Caco-2 (cell line): ENCODE results near the gene DHX38. TPM values are rescaled to one million over a fixed set of nuclear protein-coding genes. Genes with fewer than 3 reads are reported as not detected.

Experiments
- BruUV-seq: library from RNA; stranded (reverse); fragments of 400-500 nt; replicated peaks from 2 replicates; lab custom pipeline; 2021; lab: Mats Ljungman, UMichigan
- CTCF ChIA-PET: fragments of 300-600 bp; sonication (Branson Sonifier 250); formaldehyde crosslinking; loops from one replicate; lab custom pipeline; 2022; ENCODE audit warnings: antibody characterized with exemption; lab: Charles Lee
- POLR2A ChIA-PET: fragments of 300-600 bp; sonication (Branson Sonifier 250); formaldehyde crosslinking; loops from one replicate; lab custom pipeline; 2022; ENCODE audit warnings: antibody characterized with exemption; lab: Charles Lee
- DNase-seq, 2 experiments: peaks; one replicate each; pipeline versions ENCODE4 v3.0.0 to v3.0.0-alpha.2; 2020 to 2022
- H3K27me3 ChIP-seq: replicated peaks from 2 replicates; pipeline ENCODE4 v1.6.0; 2011; ENCODE audit warnings: low read length; ENCODE audit not compliant: control insufficient read depth, insufficient read depth
- H3K36me3 ChIP-seq: 2 replicates; pipeline ENCODE4 v1.5.1; 2011; ENCODE audit warnings: low read length; ENCODE audit not compliant: control insufficient read depth, insufficient read depth
- H3K4me1 ChIP-seq: fragments of 250-450 bp; sonication (Bioruptor Pico); 2 replicates; pipeline ENCODE4 v1.5.1; 2020; ENCODE audit warnings: mild to moderate bottlenecking
- H3K4me3 ChIP-seq: 2 replicates; pipeline ENCODE4 v1.5.1; 2011; ENCODE audit warnings: low read depth, mild to moderate bottlenecking, control low read depth, low read length
- H3K9me3 ChIP-seq: fragments of 250-450 bp; sonication (Bioruptor Pico); 2 replicates; pipeline ENCODE4 v1.5.1; 2020; ENCODE audit warnings: mild to moderate bottlenecking, moderate library complexity
- H3K27ac Mint-ChIP-seq: one replicate; pipeline ENCODE4 v1.8.0; 2022; ENCODE audit warnings: mixed read lengths; ENCODE audit not compliant: unreplicated experiment
- H3K27me3 Mint-ChIP-seq: one replicate; pipeline ENCODE4 v1.8.0; 2022; ENCODE audit warnings: mixed read lengths; ENCODE audit not compliant: insufficient read depth, unreplicated experiment
- H3K36me3 Mint-ChIP-seq: one replicate; pipeline ENCODE4 v1.8.0; 2022; ENCODE audit warnings: mild to moderate bottlenecking, mixed read lengths; ENCODE audit not compliant: insufficient read depth, unreplicated experiment
- H3K4me1 Mint-ChIP-seq: one replicate; pipeline ENCODE4 v1.8.0; 2022; ENCODE audit warnings: low read depth, mixed read lengths; ENCODE audit not compliant: unreplicated experiment
- H3K4me3 Mint-ChIP-seq: one replicate; pipeline ENCODE4 v1.8.0; 2022; ENCODE audit warnings: mild to moderate bottlenecking, moderate library complexity, mixed read lengths; ENCODE audit not compliant: unreplicated experiment
- H3K9me3 Mint-ChIP-seq: one replicate; pipeline ENCODE4 v1.8.0; 2022; ENCODE audit warnings: mixed read lengths; ENCODE audit not compliant: unreplicated experiment
- CTCF ChIP-seq, 2 experiments: fragments of 200-600 bp in 1 of 2; IDR thresholded peaks; 1 replicate in 1 of 2; 2 replicates in 1 of 2; pipeline versions ENCODE4 v1.5.1 to v1.8.0; 2011 to 2022; ENCODE audit warnings: antibody characterized with exemption in 1 of 2, control low read depth in 1 of 2, inconsistent platforms in 1 of 2, low read depth in 1 of 2, low read length in 1 of 2, mild to moderate bottlenecking in 1 of 2, moderate library complexity in 1 of 2; ENCODE audit not compliant: insufficient read depth in 1 of 2, severe bottlenecking in 1 of 2, unreplicated experiment in 1 of 2
- intact Hi-C: fragments of 100-400 bp; cut with micrococcal nuclease; formaldehyde crosslinking; loops from one replicate; pipeline ENCODE4 v1.10.0; 2022; ENCODE audit not compliant: unreplicated experiment
- total RNA-seq: library from RNA; stranded (reverse); gene quantifications from 2 replicates; pipeline ENCODE4 v1.2.3, GENCODE V29; 2022

DHX38 gene
- total RNA-seq, 1 experiment from 2014 or later = 89.1 TPM

- Histone ChIP-seq H3K9me3 (no peaks in the 10 kb centered on the region), H3K36me3 (peaks cover 3% of the 10 kb centered on the region), H3K27me3 (no peaks in the 10 kb centered on the region), H3K4me1 (no peaks in the 10 kb centered on the region), H3K4me3 (no peak overlapping the region)
- ChIA-PET POLR2A (interaction anchor here (0.7 to 1.4 kb wide), 2 partner anchors 19 to 76 kb away, joined by 3 to 5 read pairs; partner anchors contain the start of genes DHX38 and TXNL4B), CTCF (no interaction called here)
- intact Hi-C loops = no loop called here
- Mint-ChIP-seq H3K36me3 (peaks cover 47% of the 10 kb centered on the region), H3K9me3 (no peaks in the 10 kb centered on the region), H3K4me1 (no peaks in the 10 kb centered on the region), H3K27ac (no peak overlapping the region), H3K4me3 (no peak overlapping the region), H3K27me3 (no peaks in the 10 kb centered on the region)
- BruUV-seq = no TSS peak
- TF ChIP-seq CTCF (IDR thresholded peaks at IDR 0.05; ENCODE audit: insufficient read depth in 1 of 2, low read depth in 1 of 2, low read length in 1 of 2, severe bottlenecking in 1 of 2, unreplicated experiment in 1 of 2) = no peak
- no peak for DNase-seq
Observed at GRCh38 chr16:72112452-72112792, 18.8 kb downstream of the DHX38 start.

DNA sequence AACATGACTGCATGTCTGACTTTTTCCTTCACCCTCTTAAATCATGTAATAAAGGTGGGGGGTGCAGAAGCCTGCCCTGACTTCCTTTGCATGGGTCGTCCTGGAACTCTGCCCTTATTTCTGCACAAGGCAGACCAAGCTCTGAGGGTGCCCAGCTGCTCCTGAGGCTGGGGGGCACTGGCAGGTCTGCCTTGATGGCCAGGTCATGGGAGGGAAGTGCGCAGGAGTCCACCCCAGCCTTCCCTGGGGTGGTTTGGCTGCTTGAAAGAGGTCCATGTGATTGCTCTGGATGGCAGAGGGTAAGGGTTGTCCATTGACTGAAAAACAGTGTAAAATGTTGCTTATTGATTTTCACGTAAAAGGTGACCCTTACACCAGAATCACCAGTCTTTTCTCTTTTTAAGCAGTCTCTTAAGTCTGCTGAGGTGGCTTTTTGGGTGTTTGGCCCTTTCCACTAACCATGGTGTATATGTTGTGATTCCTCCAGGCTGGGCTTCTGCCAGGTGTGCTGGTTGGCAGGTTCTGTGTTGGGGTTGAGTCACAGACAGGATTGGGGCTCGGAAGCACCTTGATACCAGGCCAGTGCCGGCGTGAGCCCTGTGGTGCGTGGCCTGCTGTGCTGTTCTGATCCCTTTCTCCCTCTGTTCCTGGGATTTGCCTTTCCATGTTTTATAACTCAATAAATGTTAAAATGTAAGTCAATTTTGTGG lies 19.4 kb downstream of the DHX38 start:
- Histone ChIP-seq H3K4me3 (no peak overlapping the region), H3K27me3 (no peaks in the 10 kb centered on the region), H3K36me3 (peaks cover 3% of the 10 kb centered on the region), H3K9me3 (no peaks in the 10 kb centered on the region), H3K4me1 (no peaks in the 10 kb centered on the region)
- Mint-ChIP-seq H3K4me1 (no peaks in the 10 kb centered on the region), H3K27ac (no peak overlapping the region), H3K27me3 (no peaks in the 10 kb centered on the region), H3K4me3 (no peak overlapping the region), H3K9me3 (no peaks in the 10 kb centered on the region), H3K36me3 (peaks cover 44% of the 10 kb centered on the region)
- intact Hi-C loops = no loop called here
- DNase-seq = no peak
- no peak for TF ChIP-seq CTCF (IDR thresholded peaks at IDR 0.05; ENCODE audit: insufficient read depth in 1 of 2, low read depth in 1 of 2, low read length in 1 of 2, severe bottlenecking in 1 of 2, unreplicated experiment in 1 of 2)
- CTCF ChIA-PET = no interaction called here
- BruUV-seq = no TSS peak
- POLR2A ChIA-PET = interaction anchor here (0.8 kb wide), 1 partner anchor 19 kb away, joined by 3 read pairs; the partner anchor contains the start of gene DHX38

- H3K9me3 Mint-ChIP-seq = no peaks in the 10 kb centered on the region
- no peak overlapping the region for H3K4me3 ChIP-seq
Observed at GRCh38 chr16:72113616-72113945, 19.9 kb downstream of the DHX38 start.

More at GRCh38 chr16:72113616-72113945, 19.9 kb downstream of the DHX38 start:
- intact Hi-C loops = no loop called here
- TF ChIP-seq CTCF (IDR thresholded peaks at IDR 0.05; ENCODE audit: insufficient read depth in 1 of 2, low read depth in 1 of 2, low read length in 1 of 2, severe bottlenecking in 1 of 2, unreplicated experiment in 1 of 2) = no peak
- H3K27me3 ChIP-seq = no peaks in the 10 kb centered on the region
- Mint-ChIP-seq H3K27ac (no peak overlapping the region), H3K27me3 (no peaks in the 10 kb centered on the region), H3K4me1 (no peaks in the 10 kb centered on the region), H3K4me3 (no peak overlapping the region), H3K36me3 (peaks cover 43% of the 10 kb centered on the region)
- DNase-seq = no peak
- H3K9me3 ChIP-seq = no peaks in the 10 kb centered on the region
- POLR2A ChIA-PET = interaction anchor here (0.8 kb wide), 1 partner anchor 19 kb away, joined by 3 read pairs; the partner anchor contains the start of gene DHX38
- peaks cover 3% of the 10 kb centered on the region for H3K36me3 ChIP-seq
- CTCF ChIA-PET = no interaction called here
- BruUV-seq = no TSS peak
- H3K4me1 ChIP-seq = no peaks in the 10 kb centered on the region
